Astrocyte (in vitro differentiated cells and primary cell): ENCODE measurements around the gene HMG20A.

Experiments
- CTCF ChIP-seq: IDR thresholded peaks from 2 replicates; pipeline ENCODE4 v1.5.1; 2011; ENCODE audit warnings: low read depth, mild to moderate bottlenecking, inconsistent platforms, low read length, moderate library complexity; ENCODE audit not compliant: insufficient read depth
- EZH2 ChIP-seq: IDR thresholded peaks from 2 replicates; pipeline ENCODE4 v1.6.1; 2012; ENCODE audit warnings: mild to moderate bottlenecking, low read length, inconsistent platforms; ENCODE audit not compliant: insufficient read depth

DNA sequence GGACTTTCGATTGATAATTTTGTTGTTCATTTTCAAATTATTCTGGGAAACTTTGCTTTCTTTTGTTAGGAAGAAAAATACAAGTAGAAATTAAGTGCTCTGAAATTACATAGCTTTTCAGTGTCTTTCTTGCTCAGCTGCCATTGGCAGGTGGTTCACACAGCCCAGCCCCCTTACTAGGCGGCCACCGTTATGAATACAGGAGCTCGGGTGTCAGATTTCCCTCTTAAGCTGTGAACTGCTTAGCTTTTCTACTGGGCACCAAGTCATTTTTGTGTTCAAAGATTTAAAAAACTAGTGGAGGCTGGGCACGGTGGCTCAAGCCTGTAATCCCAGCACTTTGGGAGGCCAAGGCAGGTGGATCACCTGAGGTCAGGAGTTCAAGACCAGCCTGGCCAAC, 55.2 kb downstream of the HMG20A start:
- TF ChIP-seq CTCF (no peak), EZH2 (no peak)
